Activated naive CD8-positive, alpha-beta T cell treated with anti-CD3 and anti-CD28 coated beads, Interleukin-2, amount 50 U/mL, for 24 hours (primary cell): ENCODE results near the gene KDM4D.

Experiments used
- ATAC-seq: fragments of 150-1000 bp; cut with Tn5 transposase; one replicate; pipeline ENCODE4 v1.10.0; 2021
- DNase-seq: peaks from one replicate; pipeline ENCODE4 v3.0.0; 2021
- H3K27ac Mint-ChIP-seq: one replicate; pipeline ENCODE4 v1.8.0; 2021; ENCODE audit warnings: mild to moderate bottlenecking, mixed read lengths
- H3K27me3 Mint-ChIP-seq: one replicate; pipeline ENCODE4 v1.8.0; 2021; ENCODE audit warnings: mixed read lengths
- H3K36me3 Mint-ChIP-seq: one replicate; pipeline ENCODE4 v1.8.0; 2021; ENCODE audit warnings: low read depth, mixed read lengths
- H3K4me1 Mint-ChIP-seq: one replicate; pipeline ENCODE4 v1.8.0; 2021; ENCODE audit warnings: mixed read lengths
- H3K4me3 Mint-ChIP-seq: one replicate; pipeline ENCODE4 v1.8.0; 2021; ENCODE audit warnings: mild to moderate bottlenecking, moderate library complexity, mixed read lengths
- H3K9me3 Mint-ChIP-seq: one replicate; pipeline ENCODE4 v1.8.0; 2021; ENCODE audit warnings: mixed read lengths

KDM4D gene

DNA sequence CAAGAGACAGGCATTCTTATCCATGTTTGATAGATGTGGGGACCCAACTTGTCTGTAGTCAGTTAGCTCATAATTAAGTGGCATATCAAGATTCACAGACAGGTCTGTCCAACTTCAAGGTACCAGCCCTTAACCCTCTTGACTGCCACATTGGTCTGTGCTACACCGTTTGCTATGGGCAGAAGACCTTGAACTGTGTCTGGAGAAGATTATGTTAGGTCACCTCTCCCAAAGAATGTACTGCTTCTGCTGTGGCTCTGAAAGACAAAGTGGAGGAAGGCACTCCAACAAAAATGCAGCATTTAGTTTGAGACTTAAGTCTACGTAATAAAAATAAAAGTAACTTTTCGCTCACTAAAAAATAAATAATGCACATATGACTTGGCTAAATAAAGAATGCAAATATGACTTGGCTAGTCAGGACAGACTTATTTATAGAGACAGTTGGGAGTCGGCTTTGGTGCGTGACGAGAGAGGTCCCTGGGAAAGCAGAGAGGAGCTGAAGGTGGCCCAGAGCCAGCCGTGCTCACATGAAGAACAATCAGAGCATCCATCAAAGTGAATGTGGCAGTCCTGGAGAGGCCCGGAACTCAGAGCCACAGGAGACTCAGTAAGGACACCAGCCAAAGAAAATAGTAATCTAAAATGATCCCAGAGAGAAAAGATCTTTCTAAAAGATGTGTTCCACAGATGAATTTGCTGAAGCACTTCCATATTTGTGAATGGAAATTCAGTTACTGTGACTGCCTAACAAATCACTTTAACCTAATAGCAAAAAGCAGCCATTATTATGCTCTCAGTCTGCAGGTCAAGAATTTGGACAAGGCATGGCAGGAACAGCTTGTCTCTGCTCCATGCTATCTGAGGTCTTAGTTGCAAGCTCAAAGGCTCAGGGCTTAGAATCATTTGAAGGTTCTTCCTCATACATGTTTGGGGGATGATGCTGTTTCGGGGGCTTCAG lies 35.1 kb upstream of the KDM4D start:
- no peaks in the 10 kb centered on the region for H3K9me3 Mint-ChIP-seq
- no peak overlapping the region for H3K27ac Mint-ChIP-seq
- no peaks in the 10 kb centered on the region for H3K36me3 Mint-ChIP-seq
- ATAC-seq (no peak), DNase-seq (no peak)
- H3K27me3 Mint-ChIP-seq: peaks cover under 1% of the 10 kb centered on the region
- H3K4me3 Mint-ChIP-seq: no peak overlapping the region
- peaks cover 20% of the 10 kb centered on the region for H3K4me1 Mint-ChIP-seq

DNA sequence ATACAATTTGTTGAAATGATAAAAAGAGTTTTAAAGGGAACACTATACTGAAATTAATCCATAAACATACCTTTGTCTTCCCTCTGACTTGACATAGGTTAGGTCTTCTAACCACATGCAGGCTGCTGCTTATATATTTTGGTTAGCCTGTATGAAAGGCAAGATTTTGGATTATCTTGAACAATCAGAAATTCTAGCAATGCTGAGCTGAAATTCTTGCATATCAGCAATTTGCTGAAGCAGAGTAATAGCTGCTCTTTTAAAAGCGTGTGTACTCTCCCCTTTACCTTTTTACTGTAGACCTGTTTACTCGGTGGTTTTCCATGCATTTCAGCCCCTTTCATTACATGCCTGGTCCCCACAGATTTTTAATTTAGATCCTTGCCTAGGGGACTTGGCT lies 34.2 kb upstream of the KDM4D start:
- H3K4me1 Mint-ChIP-seq: peaks cover 11% of the 10 kb centered on the region
- ATAC-seq (no peak), DNase-seq (no peak)
- H3K36me3 Mint-ChIP-seq: no peaks in the 10 kb centered on the region
- H3K4me3 Mint-ChIP-seq: no peak overlapping the region
- H3K9me3 Mint-ChIP-seq: no peaks in the 10 kb centered on the region
- peaks cover 2% of the 10 kb centered on the region for H3K27me3 Mint-ChIP-seq
- H3K27ac Mint-ChIP-seq: no peak overlapping the region

DNA sequence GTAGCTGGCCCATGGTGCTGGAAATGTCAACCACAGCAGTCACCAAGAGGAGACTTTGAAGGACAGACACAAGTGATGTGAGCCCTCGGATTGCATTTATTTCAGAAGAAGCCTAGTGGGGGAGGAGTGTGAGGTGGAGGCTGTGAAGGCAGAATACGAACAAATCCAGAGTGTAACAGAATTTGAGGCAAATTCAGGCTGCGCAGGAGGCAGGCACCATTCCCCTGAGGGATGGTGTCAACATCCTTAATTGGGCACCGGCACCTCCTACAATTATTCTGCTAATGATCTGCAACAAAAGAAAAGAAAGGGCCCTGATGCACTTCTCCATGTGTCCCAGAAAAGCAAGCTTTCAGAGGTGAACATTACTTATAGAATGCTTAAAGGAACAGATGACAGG lies 32.4 kb upstream of the KDM4D start:
- DNase-seq (no peak), ATAC-seq (no peak)
- no peaks in the 10 kb centered on the region for H3K4me1 Mint-ChIP-seq
- H3K4me3 Mint-ChIP-seq: no peak overlapping the region
- no peaks in the 10 kb centered on the region for H3K9me3 Mint-ChIP-seq
- H3K27ac Mint-ChIP-seq: no peak overlapping the region
- H3K27me3 Mint-ChIP-seq: peaks cover 2% of the 10 kb centered on the region
- no peaks in the 10 kb centered on the region for H3K36me3 Mint-ChIP-seq

DNA sequence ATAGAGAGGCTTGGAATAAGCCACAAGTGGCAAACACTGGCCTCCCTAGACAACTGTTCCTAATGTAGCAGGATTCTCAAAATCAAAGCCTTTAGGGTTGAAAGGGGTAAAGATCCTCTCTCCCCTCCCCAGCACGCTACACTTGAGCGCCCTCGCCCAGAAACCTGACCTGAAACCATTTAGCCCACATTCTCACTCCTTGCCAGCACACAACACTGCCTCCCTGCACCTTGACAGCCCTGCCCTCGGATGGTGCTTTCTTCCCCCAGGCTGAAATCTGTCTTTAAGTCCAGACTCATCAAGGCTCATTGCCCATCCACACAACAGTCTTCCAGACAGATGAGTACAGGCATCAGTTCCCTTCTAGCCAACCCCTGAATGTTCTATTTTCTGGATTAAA lies 26.7 kb upstream of the KDM4D start:
- Mint-ChIP-seq H3K9me3 (no peaks in the 10 kb centered on the region), H3K27ac (no peak overlapping the region), H3K36me3 (no peaks in the 10 kb centered on the region), H3K27me3 (peaks cover 2% of the 10 kb centered on the region), H3K4me3 (no peak overlapping the region), H3K4me1 (peaks cover 2% of the 10 kb centered on the region)
- ATAC-seq: no peak
- DNase-seq: no peak

DNA sequence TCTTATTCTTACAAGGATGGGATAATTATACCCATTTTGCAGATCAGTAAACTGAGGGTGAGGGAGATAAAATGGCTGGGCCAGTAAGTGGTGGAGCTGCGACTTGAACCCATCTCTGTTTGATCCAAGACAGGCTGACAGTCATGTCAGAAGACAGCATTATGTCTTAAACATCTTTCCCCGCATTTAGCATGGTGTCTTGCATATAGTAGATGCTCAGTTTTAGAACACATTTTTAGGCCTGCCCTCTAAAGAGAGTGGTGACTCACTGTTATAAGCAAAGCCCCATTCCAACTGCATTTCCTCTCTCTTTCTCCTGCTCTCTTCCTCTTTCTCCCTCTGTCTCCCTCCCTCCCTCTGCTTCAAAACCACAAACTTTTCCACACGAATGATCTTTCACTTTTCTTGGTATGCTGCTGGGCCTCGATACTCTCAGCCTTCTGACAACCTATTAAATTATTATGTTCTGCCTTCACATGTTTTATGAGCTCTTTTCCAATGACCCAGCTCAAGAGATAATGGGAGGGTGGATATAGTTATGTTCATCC lies 25.4 kb upstream of the KDM4D start:
- ATAC-seq: no peak
- Mint-ChIP-seq H3K27ac (no peak overlapping the region), H3K27me3 (peaks cover 2% of the 10 kb centered on the region)

DNA sequence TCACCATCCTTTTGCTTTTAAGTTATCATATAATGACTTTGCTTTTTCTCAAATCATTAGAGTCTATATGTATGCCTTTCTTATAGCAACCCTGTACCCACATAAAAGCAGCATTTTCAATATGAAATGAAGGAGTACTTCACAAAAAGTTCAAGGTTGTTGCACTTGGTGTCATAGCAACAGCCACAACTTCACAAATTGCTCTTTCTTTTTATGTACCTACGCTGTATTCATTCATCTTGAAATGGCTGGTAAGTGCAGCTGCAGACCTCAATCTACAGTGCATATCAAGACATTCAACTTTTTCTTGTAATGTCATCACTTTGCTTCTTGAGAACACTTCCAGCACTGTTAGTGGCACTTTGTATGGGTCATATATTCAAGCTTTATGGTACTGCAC lies 18.8 kb upstream of the KDM4D start:
- H3K27ac Mint-ChIP-seq: no peak overlapping the region
- H3K36me3 Mint-ChIP-seq: no peaks in the 10 kb centered on the region

More for the DNA sequence above, 25.4 kb upstream of the KDM4D start:
- DNase-seq: no peak
- Mint-ChIP-seq H3K9me3 (no peaks in the 10 kb centered on the region), H3K4me1 (peaks cover 2% of the 10 kb centered on the region), H3K36me3 (no peaks in the 10 kb centered on the region), H3K4me3 (no peak overlapping the region)

DNA sequence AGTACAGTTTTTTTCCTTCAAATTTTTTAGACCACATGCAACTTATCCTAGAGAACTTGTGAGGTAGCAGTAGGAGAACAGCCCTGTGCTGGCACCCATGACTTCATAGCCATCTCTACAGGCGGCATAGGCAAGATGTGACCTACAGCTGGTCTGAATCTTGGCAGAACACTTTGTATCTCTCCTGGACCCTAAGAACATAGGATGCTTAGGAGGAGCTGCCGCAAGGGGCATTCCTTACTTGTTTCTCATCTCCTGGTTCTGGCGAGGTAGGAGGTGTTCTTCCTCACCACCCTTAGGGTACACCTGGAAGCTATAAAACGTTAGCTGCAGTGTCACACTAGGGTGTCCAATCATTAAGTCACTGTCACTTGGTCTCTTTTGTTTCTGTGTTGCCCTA lies 16.5 kb upstream of the KDM4D start:
- Mint-ChIP-seq H3K27ac (no peak overlapping the region), H3K36me3 (peaks cover 9% of the 10 kb centered on the region), H3K4me1 (no peaks in the 10 kb centered on the region), H3K4me3 (no peak overlapping the region), H3K9me3 (no peaks in the 10 kb centered on the region), H3K27me3 (no peaks in the 10 kb centered on the region)
- DNase-seq (no peak), ATAC-seq (no peak)

More for the DNA sequence above, 18.8 kb upstream of the KDM4D start:
- Mint-ChIP-seq H3K4me1 (no peaks in the 10 kb centered on the region), H3K4me3 (no peak overlapping the region), H3K9me3 (no peaks in the 10 kb centered on the region), H3K27me3 (no peaks in the 10 kb centered on the region)
- ATAC-seq: no peak
- no peak for DNase-seq

DNA sequence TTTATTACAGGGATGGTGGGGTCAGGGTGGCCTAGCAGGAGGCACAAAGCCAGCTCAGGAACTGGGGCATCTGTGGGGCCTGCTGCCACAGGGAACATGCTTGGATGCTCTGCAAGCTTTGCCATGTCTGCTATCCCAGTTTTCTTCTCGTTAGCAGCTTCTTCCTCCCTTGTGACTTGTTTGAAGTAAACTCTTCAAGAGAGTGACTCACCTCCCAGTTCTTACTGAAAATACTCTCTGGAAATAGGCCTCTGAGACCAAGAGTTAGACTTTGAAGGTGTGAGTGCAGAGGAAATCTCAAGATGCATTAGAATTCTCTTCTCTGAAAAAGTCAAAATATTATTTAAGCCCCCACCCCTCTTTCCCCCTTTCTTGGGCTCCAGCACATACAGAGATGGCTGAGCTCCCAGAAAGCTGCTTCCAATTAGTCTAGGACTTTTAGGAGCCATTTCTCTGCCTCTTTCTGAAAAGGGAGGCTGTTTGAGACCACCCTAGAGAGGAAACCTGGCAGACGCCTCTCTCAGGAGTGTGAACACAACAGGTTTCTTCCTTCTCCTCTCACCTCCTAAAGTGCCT lies 15.3 kb upstream of the KDM4D start:
- H3K4me3 Mint-ChIP-seq: no peak overlapping the region
- H3K27ac Mint-ChIP-seq: no peak overlapping the region
- H3K9me3 Mint-ChIP-seq: no peaks in the 10 kb centered on the region
- DNase-seq (no peak), ATAC-seq (no peak)
- no peaks in the 10 kb centered on the region for H3K4me1 Mint-ChIP-seq
- H3K36me3 Mint-ChIP-seq: peaks cover 18% of the 10 kb centered on the region
- H3K27me3 Mint-ChIP-seq: no peaks in the 10 kb centered on the region

DNA sequence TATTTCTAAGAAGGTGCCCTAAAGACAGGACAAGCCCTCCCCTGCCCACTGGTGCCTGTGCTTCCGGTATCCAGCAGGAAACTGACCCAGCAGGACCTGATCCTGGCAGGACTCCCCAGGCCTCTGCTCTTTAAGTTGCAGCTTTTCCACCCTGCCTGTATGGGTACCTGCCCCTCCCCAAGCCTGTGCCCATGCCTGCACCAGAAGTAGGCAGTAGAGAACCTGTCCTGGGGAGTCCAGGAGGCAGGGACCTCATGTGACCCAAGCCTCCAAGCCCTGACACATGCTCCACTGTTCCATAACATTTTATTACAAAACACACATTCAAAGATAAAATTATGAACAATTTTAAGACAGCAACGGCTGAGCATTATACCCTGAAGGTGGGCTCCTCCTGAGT lies 14.3 kb upstream of the KDM4D start:
- DNase-seq: no peak
- H3K36me3 Mint-ChIP-seq: peaks cover 23% of the 10 kb centered on the region
- H3K9me3 Mint-ChIP-seq: no peaks in the 10 kb centered on the region
- H3K4me3 Mint-ChIP-seq: no peak overlapping the region
- no peaks in the 10 kb centered on the region for H3K27me3 Mint-ChIP-seq
- no peak for ATAC-seq
- H3K4me1 Mint-ChIP-seq: no peaks in the 10 kb centered on the region
- no peak overlapping the region for H3K27ac Mint-ChIP-seq

DNA sequence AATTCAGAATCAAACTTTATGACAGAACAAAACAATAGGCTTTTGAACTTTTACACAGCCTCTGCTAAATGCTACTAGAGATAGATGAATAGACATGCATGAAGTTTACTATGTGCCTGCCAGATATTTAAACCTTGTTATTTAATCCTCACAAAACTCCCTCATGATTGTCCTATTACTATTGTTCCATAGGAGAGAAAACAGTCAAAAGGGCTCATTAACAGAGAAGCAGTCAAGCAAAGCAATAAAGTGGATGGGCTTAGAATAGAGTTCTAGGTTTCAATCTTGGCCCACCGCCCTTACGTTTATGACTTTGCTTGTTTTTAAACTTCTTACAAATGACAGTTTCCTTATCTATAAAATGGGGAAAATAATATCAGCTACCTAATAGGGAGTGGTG lies 13.0 kb upstream of the KDM4D start:
- H3K36me3 Mint-ChIP-seq: peaks cover 32% of the 10 kb centered on the region
- no peak for ATAC-seq
- no peak overlapping the region for H3K27ac Mint-ChIP-seq
- no peak overlapping the region for H3K4me3 Mint-ChIP-seq
- no peaks in the 10 kb centered on the region for H3K27me3 Mint-ChIP-seq
- no peaks in the 10 kb centered on the region for H3K9me3 Mint-ChIP-seq
- DNase-seq: no peak
- no peaks in the 10 kb centered on the region for H3K4me1 Mint-ChIP-seq

DNA sequence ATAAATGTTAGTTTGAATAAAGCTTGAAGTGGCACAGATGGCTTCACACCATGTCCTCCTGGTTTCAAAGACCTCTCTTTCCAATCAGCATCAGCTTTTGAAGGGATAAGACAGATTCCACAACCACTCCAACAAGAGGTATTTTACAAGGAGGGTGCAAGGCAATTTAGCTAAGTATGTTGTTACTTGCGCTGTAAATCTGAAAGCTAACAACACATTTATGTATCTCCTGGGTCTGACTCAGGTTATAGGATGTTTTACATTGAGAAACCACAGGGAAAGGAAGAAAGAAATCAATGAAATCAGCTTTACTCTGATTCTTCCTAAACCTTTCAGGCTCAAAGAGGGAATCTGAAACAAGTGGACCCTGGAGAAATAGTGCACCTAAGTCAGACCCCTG lies 12.3 kb upstream of the KDM4D start:
- H3K4me3 Mint-ChIP-seq: no peak overlapping the region

DNA sequence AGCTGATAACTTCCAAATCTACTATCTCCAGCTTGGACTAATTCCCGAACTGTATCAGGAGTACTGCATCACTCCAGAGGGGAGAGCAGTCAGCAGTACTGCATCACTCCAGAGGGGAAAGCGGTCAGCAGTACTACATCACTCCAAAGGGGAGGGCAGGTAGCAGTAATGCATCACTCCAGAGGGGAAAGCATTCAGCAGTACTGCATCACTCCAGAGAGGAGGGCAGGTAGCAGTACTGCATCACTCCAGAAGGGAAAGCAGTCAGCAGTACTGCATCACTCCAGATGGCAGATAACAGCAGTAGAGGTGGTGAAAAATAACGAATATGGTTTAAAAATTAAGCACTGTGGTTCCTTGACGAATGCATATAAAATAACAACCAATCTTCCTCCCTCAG lies 8.6 kb upstream of the KDM4D start:
- ATAC-seq (no peak), DNase-seq (no peak)
- Mint-ChIP-seq H3K4me3 (no peak overlapping the region), H3K9me3 (no peaks in the 10 kb centered on the region), H3K27ac (no peak overlapping the region), H3K36me3 (peaks cover 58% of the 10 kb centered on the region), H3K4me1 (peaks cover 3% of the 10 kb centered on the region), H3K27me3 (no peaks in the 10 kb centered on the region)

More for the DNA sequence above, 12.3 kb upstream of the KDM4D start:
- DNase-seq: no peak
- H3K27me3 Mint-ChIP-seq: no peaks in the 10 kb centered on the region
- no peaks in the 10 kb centered on the region for H3K9me3 Mint-ChIP-seq
- no peak for ATAC-seq
- peaks cover 37% of the 10 kb centered on the region for H3K36me3 Mint-ChIP-seq
- H3K4me1 Mint-ChIP-seq: no peaks in the 10 kb centered on the region
- no peak overlapping the region for H3K27ac Mint-ChIP-seq

DNA sequence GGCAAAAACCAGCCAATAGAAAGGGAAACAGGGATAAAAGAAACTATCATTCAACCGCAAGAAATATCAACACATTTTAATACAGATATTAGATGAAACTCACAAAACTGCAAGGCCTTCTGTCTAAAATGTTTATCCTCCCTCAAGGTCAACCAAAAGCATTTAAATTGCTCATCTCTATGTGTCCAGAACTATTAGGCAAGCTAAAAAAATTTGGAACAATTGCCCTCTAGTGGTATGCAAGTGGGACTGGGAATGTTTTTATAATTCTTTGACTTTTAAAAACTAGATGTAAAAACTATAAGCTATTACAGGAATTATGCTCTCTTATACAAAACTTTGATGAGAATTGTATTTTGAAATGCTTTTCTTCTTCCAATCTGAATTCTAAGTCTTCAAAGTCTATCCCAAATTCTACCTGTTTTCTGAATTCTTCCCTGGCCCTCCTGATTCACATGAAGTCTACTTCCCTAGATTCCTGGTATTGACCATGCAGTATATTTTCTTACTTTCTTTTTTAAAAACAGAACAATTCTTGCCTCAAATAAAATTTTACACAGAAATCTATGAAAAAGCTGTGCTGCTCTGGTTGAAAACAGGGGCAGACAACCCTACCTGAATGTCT lies 5.1 kb upstream of the KDM4D start:
- peaks cover 20% of the 10 kb centered on the region for H3K4me1 Mint-ChIP-seq
- no peaks in the 10 kb centered on the region for H3K9me3 Mint-ChIP-seq
- no peak overlapping the region for H3K4me3 Mint-ChIP-seq
- no peak overlapping the region for H3K27ac Mint-ChIP-seq
- no peak for DNase-seq
- peaks cover 51% of the 10 kb centered on the region for H3K36me3 Mint-ChIP-seq
- no peaks in the 10 kb centered on the region for H3K27me3 Mint-ChIP-seq
- no peak for ATAC-seq

DNA sequence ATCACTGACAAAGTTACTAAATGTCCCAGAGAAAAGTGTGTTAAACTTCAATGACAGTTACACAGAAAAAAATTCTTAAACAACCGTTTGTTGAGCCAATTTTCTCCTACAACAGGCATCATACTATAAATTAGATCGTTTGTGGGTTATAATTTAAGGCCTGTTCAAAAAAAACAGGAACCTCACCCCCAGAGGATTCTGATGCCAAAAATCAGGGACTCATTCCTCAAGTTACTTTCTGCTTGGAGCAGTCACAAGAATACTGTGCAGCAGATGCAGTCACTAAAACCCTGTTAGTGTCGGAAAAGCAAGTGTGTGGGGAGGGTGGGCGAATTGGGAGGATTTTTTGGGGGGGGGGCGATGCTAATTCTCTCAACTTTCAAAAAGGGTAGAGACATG lies 810 bp upstream of the KDM4D start:
- no peaks in the 10 kb centered on the region for H3K27me3 Mint-ChIP-seq

DNA sequence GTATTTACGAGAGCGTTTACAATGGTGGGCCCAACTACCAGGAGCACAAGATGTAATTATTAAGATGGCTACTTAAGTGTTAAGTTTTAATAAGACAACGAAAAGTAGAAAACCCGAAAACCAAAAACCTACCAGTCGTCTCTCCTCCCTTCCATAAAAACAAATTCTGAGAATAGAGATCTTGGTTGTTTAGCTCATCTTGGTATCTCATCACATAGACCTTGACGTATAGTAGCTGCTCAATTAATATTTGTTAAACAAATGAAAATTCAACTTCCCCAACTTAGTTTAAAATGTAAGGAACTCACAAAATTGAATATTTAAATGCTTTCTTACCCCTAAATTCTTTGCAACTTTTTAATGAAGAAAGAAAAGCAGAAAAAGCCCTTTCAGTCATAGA lies 669 bp downstream of the KDM4D start:
- Mint-ChIP-seq H3K27ac (peak overlapping the region; percentile 96), H3K4me3 (peak overlapping the region; percentile 99), H3K36me3 (peaks cover 22% of the 10 kb centered on the region), H3K4me1 (peaks cover 31% of the 10 kb centered on the region), H3K27me3 (no peaks in the 10 kb centered on the region), H3K9me3 (no peaks in the 10 kb centered on the region)
- no peak for DNase-seq
- no peak for ATAC-seq

More for the DNA sequence above, 810 bp upstream of the KDM4D start:
- peak overlapping the region; percentile 62 for H3K27ac Mint-ChIP-seq
- ATAC-seq (no peak), DNase-seq (no peak)
- H3K36me3 Mint-ChIP-seq: peaks cover 34% of the 10 kb centered on the region
- no peaks in the 10 kb centered on the region for H3K9me3 Mint-ChIP-seq
- H3K4me3 Mint-ChIP-seq: peak overlapping the region; percentile 99
- peaks cover 34% of the 10 kb centered on the region for H3K4me1 Mint-ChIP-seq
